Measurements from ENCODE around the gene DAB1. TPM values are rescaled to one million over a fixed set of nuclear protein-coding genes. Genes with fewer than 3 reads are reported as not detected.

Gene DAB1
- total RNA-seq, 2 experiments from 2014 or later = 0.52 to 0.61 TPM

DNA sequence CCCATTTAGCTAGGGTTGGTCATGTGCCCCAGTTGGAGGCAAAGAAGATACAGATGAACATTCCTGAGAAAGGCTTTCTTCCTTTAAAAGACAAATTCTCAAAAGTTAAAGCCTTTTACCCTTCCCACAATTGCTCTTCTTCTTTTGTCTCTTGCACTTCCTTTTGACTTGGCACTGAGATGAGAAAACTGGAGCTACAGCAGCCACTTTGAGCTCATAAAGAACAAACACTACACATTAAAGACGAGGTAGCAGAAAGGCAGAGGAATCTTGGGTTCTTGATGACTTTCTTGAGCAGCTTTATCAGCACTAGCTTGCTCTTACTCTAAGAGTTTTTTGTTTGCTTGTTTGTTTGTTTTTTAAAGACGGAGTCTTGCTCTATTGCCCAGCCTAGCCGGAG lies 92.2 kb downstream of the DAB1 start:
- ATAC-seq (ENCODE audit: poor library complexity) (no peak), DNase-seq (no peak)
- CTCF ChIA-PET = no interaction called here
- Mint-ChIP-seq H3K27ac (no peak overlapping the region), H3K4me3 (no peak overlapping the region), H3K27me3 (peaks cover 4% of the 10 kb centered on the region), H3K4me1 (ENCODE audit: low read depth) (no peaks in the 10 kb centered on the region), H3K36me3 (ENCODE audit: low read depth) (no peaks in the 10 kb centered on the region), H3K9me3 (peaks cover 3% of the 10 kb centered on the region)
- Histone ChIP-seq H3K27me3 (ENCODE audit: control insufficient read depth in 1 of 2, insufficient read depth in 2 of 2, low read length in 2 of 2) (no peaks in the 10 kb centered on the region), H3K9me3 (ENCODE audit: control insufficient read depth in 1 of 2, insufficient read depth in 1 of 2, low read length in 2 of 2) (no peaks in the 10 kb centered on the region), H3K27ac (ENCODE audit: low read depth in 1 of 2, low read length in 2 of 2) (no peak overlapping the region), H3K36me3 (ENCODE audit: insufficient read depth, low read length) (no peaks in the 10 kb centered on the region), H3K4me3 (ENCODE audit: low read length) (no peak overlapping the region), H3K4me1 (ENCODE audit: insufficient read depth, low read length) (no peaks in the 10 kb centered on the region)
- POLR2A ChIA-PET = no interaction called here
- TF ChIP-seq, protein P1, sequence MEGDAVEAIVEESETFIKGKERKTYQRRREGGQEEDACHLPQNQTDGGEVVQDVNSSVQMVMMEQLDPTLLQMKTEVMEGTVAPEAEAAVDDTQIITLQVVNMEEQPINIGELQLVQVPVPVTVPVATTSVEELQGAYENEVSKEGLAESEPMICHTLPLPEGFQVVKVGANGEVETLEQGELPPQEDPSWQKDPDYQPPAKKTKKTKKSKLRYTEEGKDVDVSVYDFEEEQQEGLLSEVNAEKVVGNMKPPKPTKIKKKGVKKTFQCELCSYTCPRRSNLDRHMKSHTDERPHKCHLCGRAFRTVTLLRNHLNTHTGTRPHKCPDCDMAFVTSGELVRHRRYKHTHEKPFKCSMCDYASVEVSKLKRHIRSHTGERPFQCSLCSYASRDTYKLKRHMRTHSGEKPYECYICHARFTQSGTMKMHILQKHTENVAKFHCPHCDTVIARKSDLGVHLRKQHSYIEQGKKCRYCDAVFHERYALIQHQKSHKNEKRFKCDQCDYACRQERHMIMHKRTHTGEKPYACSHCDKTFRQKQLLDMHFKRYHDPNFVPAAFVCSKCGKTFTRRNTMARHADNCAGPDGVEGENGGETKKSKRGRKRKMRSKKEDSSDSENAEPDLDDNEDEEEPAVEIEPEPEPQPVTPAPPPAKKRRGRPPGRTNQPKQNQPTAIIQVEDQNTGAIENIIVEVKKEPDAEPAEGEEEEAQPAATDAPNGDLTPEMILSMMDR (IDR thresholded peaks at IDR 0.05) = no peak
- intact Hi-C loops (cut with DNase I, micrococcal nuclease) = no loop called here

DNA sequence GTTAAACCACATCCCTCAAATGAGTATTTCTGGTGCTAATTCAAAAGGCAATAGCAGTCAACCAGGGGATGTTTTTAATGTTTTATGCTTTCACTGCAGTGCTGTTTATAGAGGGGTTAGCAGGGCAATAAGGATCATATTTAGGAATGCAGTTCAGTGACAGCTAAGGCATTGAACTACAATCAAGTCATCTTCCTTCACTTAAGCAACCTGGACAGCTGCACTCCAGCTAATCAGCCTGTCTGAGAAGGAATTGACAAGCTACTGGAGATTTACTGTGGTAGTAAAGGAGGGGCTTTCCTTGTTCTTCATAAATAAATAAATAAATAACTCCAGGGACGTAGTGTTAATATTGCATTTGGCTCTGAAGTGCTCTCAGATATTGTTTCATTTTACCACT lies 93.9 kb downstream of the DAB1 start:
- Mint-ChIP-seq H3K4me1 (ENCODE audit: low read depth) (no peaks in the 10 kb centered on the region), H3K36me3 (ENCODE audit: low read depth) (no peaks in the 10 kb centered on the region), H3K27ac (no peak overlapping the region), H3K27me3 (peaks cover 4% of the 10 kb centered on the region), H3K9me3 (peaks cover 3% of the 10 kb centered on the region), H3K4me3 (no peak overlapping the region)
- Histone ChIP-seq H3K27me3 (ENCODE audit: control insufficient read depth in 1 of 2, insufficient read depth in 2 of 2, low read length in 2 of 2) (no peaks in the 10 kb centered on the region), H3K27ac (ENCODE audit: low read depth in 1 of 2, low read length in 2 of 2) (no peak overlapping the region), H3K4me1 (ENCODE audit: insufficient read depth, low read length) (no peaks in the 10 kb centered on the region), H3K9me3 (ENCODE audit: control insufficient read depth in 1 of 2, insufficient read depth in 1 of 2, low read length in 2 of 2) (no peaks in the 10 kb centered on the region), H3K4me3 (ENCODE audit: low read length) (no peak overlapping the region), H3K36me3 (ENCODE audit: insufficient read depth, low read length) (no peaks in the 10 kb centered on the region)
- no peak for ATAC-seq (ENCODE audit: poor library complexity)
- POLR2A ChIA-PET = no interaction called here
- DNase-seq = no peak
- TF ChIP-seq, protein P1 (IDR thresholded peaks at IDR 0.05) = no peak
- CTCF ChIA-PET = interaction anchor here (0.7 kb wide), 1 partner anchor 99 kb away, joined by 4 read pairs; no protein-coding TSS in a partner anchor
- intact Hi-C loops (cut with DNase I, micrococcal nuclease) = no loop called here

DNA sequence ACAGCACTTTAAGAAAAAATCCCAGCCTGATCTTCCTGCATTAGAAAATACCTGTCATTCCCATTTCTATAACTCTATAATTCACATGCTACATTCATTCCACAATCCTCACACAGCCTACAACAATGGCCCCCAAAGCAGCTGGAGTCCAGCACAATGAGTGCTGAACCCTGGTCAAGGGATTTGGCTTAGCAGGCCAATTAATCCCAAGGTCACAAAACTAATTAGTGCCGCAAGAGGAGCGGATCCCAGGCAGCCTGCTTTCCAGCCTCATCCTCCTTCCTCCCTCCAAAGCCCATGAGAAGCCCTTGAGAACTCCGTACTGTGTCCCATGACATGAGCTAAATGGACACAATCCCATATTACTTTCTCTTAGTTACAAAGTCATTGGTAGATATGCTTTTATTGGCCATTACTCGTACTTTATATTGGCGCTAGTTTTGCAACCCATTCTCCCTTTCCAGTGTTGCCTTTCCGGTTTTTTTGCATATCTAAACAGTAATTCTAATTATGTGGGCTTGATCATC lies 94.8 kb downstream of the DAB1 start:
- CTCF ChIA-PET = no interaction called here
- H3K36me3 Mint-ChIP-seq (ENCODE audit: low read depth) = no peaks in the 10 kb centered on the region
- no peak overlapping the region for H3K4me3 Mint-ChIP-seq

More for the DNA sequence above, 94.8 kb downstream of the DAB1 start:
- H3K9me3 Mint-ChIP-seq = peaks cover 3% of the 10 kb centered on the region
- Histone ChIP-seq H3K27me3 (ENCODE audit: control insufficient read depth in 1 of 2, insufficient read depth in 2 of 2, low read length in 2 of 2) (no peaks in the 10 kb centered on the region), H3K9me3 (ENCODE audit: control insufficient read depth in 1 of 2, insufficient read depth in 1 of 2, low read length in 2 of 2) (no peaks in the 10 kb centered on the region), H3K4me3 (ENCODE audit: low read length) (no peak overlapping the region), H3K36me3 (ENCODE audit: insufficient read depth, low read length) (no peaks in the 10 kb centered on the region), H3K27ac (ENCODE audit: low read depth in 1 of 2, low read length in 2 of 2) (no peak overlapping the region), H3K4me1 (ENCODE audit: insufficient read depth, low read length) (no peaks in the 10 kb centered on the region)
- intact Hi-C loops (cut with DNase I, micrococcal nuclease) = no loop called here
- DNase-seq (no peak), ATAC-seq (ENCODE audit: poor library complexity) (no peak)
- H3K27ac Mint-ChIP-seq = no peak overlapping the region
- peaks cover 4% of the 10 kb centered on the region for H3K27me3 Mint-ChIP-seq
- H3K4me1 Mint-ChIP-seq (ENCODE audit: low read depth) = no peaks in the 10 kb centered on the region
- POLR2A ChIA-PET = no interaction called here
- TF ChIP-seq, protein P1 (IDR thresholded peaks at IDR 0.05) = no peak

All from CD4-positive, alpha-beta T cell (primary cell).